CD4-positive, alpha-beta T cell treated with Interferon alpha-2 for 1 hour (primary cell): Measurements from ENCODE around the gene DCP1A.

ENCODE experiments used
- DNase-seq, 2 donors: peaks; one replicate each; pipeline ENCODE4 v3.0.0-alpha.2; 2020 to 2022

The DCP1A gene

GRCh38 chr3:53242642-53243041 is 104.7 kb downstream of the DCP1A start:
- DNase-seq: peak in 1 of 2 donors; percentile 29

GRCh38 chr3:53242155-53242554 is 105.2 kb downstream of the DCP1A start:
- DNase-seq: no peak

- DNase-seq: no peak
These were observed 106.1 kb downstream of the DCP1A start for GRCh38 chr3:53240989-53241972.

GRCh38 chr3:53239800-53240199 is 107.5 kb downstream of the DCP1A start:
- DNase-seq: no peak

- DNase-seq: no peak
These were observed 108.5 kb downstream of the DCP1A start for GRCh38 chr3:53238886-53239285.

- DNase-seq: no peak
These were observed 109.1 kb downstream of the DCP1A start for GRCh38 chr3:53238051-53238850.

- peak in 1 of 2 donors; percentile 32 for DNase-seq
These were observed 111.1 kb downstream of the DCP1A start for GRCh38 chr3:53236112-53236841.

- DNase-seq: no peak
These were observed 111.8 kb downstream of the DCP1A start for GRCh38 chr3:53235545-53235944.

- no peak for DNase-seq
These were observed 112.5 kb downstream of the DCP1A start for GRCh38 chr3:53234841-53235232.

- no peak for DNase-seq
These were observed 113.1 kb downstream of the DCP1A start for GRCh38 chr3:53234130-53234840.
